Measurements from ENCODE around the gene TOGARAM2. TPM values are rescaled to one million over a fixed set of nuclear protein-coding genes. Genes with fewer than 3 reads are reported as not detected.

The TOGARAM2 gene
- total and polyA plus RNA-seq, 2 experiments from 2014 or later = 1.8 TPM

GRCh38 chr2:29016504-29016903 is 35.4 kb downstream of the TOGARAM2 start:
- DNase-seq (ENCODE audit: low spot score) (no peak), ATAC-seq (no peak)
- H2AFZ ChIP-seq = no peak overlapping the region
- H3K36me3 ChIP-seq (ENCODE audit: insufficient read depth) = no peaks in the 10 kb centered on the region
- H3K4me2 ChIP-seq = no peak overlapping the region
- H3K9me2 ChIP-seq (ENCODE audit: insufficient read depth) = no peaks in the 10 kb centered on the region
- no peak for TF ChIP-seq CREB1 (CRISPR knock-in tag; IDR thresholded peaks at IDR 0.05; ENCODE audit: low read depth)
- TF ChIP-seq ZNF331 (CRISPR knock-in tag; IDR thresholded peaks at IDR 0.05; ENCODE audit: low read depth) = no peak
- TF ChIP-seq JUNB (IDR thresholded peaks at IDR 0.05; ENCODE audit: unreplicated experiment) = no peak
- TF ChIP-seq ETS1 (IDR thresholded peaks at IDR 0.05) = no peak
- no peak for TF ChIP-seq CTCF (conservative IDR thresholded peaks at IDR 0.05; ENCODE audit: low read depth in 2 of 2)
- no peak for TF ChIP-seq POLR2AphosphoS5 (IDR thresholded peaks at IDR 0.05; ENCODE audit: low read depth)
- TF ChIP-seq EZH2phosphoT487 (IDR thresholded peaks at IDR 0.05; ENCODE audit: unreplicated experiment) = no peak
- TF ChIP-seq ZNF114 (CRISPR knock-in tag; IDR thresholded peaks at IDR 0.05) = no peak
- TF ChIP-seq ZNF462 (CRISPR knock-in tag; IDR thresholded peaks at IDR 0.05) = no peak
- TF ChIP-seq NANOG (IDR thresholded peaks at IDR 0.05; ENCODE audit: borderline replicate concordance) = no peak
- no peak for TF ChIP-seq EZH2 (IDR thresholded peaks at IDR 0.05; ENCODE audit: low read depth, unreplicated experiment)
- TF ChIP-seq REST (IDR thresholded peaks at IDR 0.05; ENCODE audit: unreplicated experiment) = no peak
- H3K27me3 Mint-ChIP-seq (ENCODE audit: insufficient read depth, low read depth, poor library complexity) = peaks cover 7% of the 10 kb centered on the region
- H3K27me3 ChIP-seq (ENCODE audit: insufficient read depth) = no peaks in the 10 kb centered on the region
- H3K36me3 Mint-ChIP-seq (ENCODE audit: low read depth) = peaks cover 3% of the 10 kb centered on the region; the same call in 1 of the 3 replicates
- H3K4me3 ChIP-seq = no peak overlapping the region
- H3K79me2 ChIP-seq (replicated peaks; ENCODE audit: insufficient read depth) = no peaks in the 10 kb centered on the region
- peaks cover 15% of the 10 kb centered on the region for H3K4me1 Mint-ChIP-seq
- no peak overlapping the region for H3K27ac ChIP-seq (ENCODE audit: low read depth)
- peaks cover 5% of the 10 kb centered on the region; the same call in 1 of the 3 replicates for H3K9me3 Mint-ChIP-seq
- H4K20me1 ChIP-seq (replicated peaks; ENCODE audit: insufficient read depth) = no peaks in the 10 kb centered on the region
- H3K4me1 ChIP-seq (ENCODE audit: insufficient read depth) = no peaks in the 10 kb centered on the region
- H3K27ac Mint-ChIP-seq = no peak overlapping the region
- H3K4me3 Mint-ChIP-seq = no peak overlapping the region
- no peaks in the 10 kb centered on the region for H3F3A ChIP-seq (replicated peaks; ENCODE audit: low read depth)

Measured in GM23338 (cell line).